Measurements from ENCODE around the gene ZNF148.

The ZNF148 gene

DNA sequence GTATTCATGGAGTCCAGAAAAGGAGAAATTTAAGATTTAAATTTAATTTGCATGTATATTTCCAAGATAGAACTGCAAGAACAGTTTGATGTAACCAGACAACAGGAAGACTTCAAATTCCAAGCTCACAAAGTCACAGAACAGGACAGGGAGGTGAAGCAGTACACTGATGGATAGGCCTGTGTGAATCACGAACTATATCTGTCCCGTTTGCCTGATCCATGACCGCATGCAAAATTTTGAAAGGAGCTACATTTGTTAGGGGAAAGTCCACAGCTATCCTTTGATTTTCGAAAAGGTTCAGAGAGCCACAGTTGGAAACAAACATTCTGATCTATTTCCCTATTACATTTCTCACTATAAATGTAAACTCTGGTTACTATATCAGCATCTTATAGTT, 83.1 kb downstream of the ZNF148 start:
- Histone ChIP-seq H3K9me2 (replicated peaks; ENCODE audit: insufficient read depth, low read length) (no peaks in the 10 kb centered on the region), H3K9ac (ENCODE audit: low read length) (no peak overlapping the region), H3K4me1 (ENCODE audit: low read length) (no peaks in the 10 kb centered on the region), H2AFZ (ENCODE audit: low read length) (no peak overlapping the region), H3K27ac (ENCODE audit: low read length) (no peak overlapping the region), H4K20me1 (ENCODE audit: insufficient read depth, low read length) (no peaks in the 10 kb centered on the region), H3K4me2 (ENCODE audit: low read depth, low read length) (no peak overlapping the region), H3K4me3 (ENCODE audit: low read length) (no peak overlapping the region), H3K9me3 (replicated peaks; ENCODE audit: insufficient read depth, low read length) (no peaks in the 10 kb centered on the region), H3K36me3 (replicated peaks; ENCODE audit: insufficient read depth, low read length) (no peaks in the 10 kb centered on the region), H3F3A (ENCODE audit: insufficient read depth, low read length) (no peaks in the 10 kb centered on the region), H3K79me2 (ENCODE audit: low read length) (no peaks in the 10 kb centered on the region; the same call in 1 of the 2 replicates), H3K27me3 (replicated peaks; ENCODE audit: insufficient read depth, low read length) (no peaks in the 10 kb centered on the region)
- TF ChIP-seq EZH2 (optimal IDR thresholded peaks at IDR 0.05; ENCODE audit: low read depth, low read length) (no peak), EZH2phosphoT487 (IDR thresholded peaks at IDR 0.05; ENCODE audit: low read length) (no peak)
- TF ChIP-seq, protein P1, sequence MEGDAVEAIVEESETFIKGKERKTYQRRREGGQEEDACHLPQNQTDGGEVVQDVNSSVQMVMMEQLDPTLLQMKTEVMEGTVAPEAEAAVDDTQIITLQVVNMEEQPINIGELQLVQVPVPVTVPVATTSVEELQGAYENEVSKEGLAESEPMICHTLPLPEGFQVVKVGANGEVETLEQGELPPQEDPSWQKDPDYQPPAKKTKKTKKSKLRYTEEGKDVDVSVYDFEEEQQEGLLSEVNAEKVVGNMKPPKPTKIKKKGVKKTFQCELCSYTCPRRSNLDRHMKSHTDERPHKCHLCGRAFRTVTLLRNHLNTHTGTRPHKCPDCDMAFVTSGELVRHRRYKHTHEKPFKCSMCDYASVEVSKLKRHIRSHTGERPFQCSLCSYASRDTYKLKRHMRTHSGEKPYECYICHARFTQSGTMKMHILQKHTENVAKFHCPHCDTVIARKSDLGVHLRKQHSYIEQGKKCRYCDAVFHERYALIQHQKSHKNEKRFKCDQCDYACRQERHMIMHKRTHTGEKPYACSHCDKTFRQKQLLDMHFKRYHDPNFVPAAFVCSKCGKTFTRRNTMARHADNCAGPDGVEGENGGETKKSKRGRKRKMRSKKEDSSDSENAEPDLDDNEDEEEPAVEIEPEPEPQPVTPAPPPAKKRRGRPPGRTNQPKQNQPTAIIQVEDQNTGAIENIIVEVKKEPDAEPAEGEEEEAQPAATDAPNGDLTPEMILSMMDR (IDR thresholded peaks at IDR 0.05; ENCODE audit: low read length) = no peak
- DNase-seq = no peak

DNA sequence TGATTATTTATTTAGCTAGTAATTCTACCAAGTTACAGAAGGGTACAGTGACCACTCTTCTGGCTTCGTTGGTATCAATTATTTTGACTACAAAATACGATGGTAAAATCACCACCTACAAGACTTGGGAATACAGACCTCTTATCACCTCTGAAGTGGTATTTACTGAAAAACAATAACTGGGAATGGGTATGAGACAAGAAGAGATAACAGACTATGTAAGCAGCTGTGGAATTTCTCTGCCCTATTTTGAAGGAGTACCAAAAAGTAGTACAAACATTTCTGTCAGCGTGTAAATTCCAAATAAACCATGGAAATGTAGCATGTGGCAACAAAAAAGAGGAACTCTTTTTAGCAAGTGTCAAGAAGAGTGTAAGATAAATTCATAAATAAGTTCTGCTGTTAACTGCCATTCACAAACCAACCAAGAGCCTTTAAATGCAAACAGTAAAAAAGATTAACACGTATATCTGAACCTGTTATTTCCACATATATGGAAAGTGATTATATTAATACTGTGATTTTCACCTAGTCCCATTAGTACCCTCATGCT, 85.6 kb downstream of the ZNF148 start:
- H3K4me1 ChIP-seq (ENCODE audit: low read length) = no peaks in the 10 kb centered on the region
- no peaks in the 10 kb centered on the region; the same call in 1 of the 2 replicates for H3K79me2 ChIP-seq (ENCODE audit: low read length)
- H3F3A ChIP-seq (ENCODE audit: insufficient read depth, low read length) = no peaks in the 10 kb centered on the region
- H3K27me3 ChIP-seq (replicated peaks; ENCODE audit: insufficient read depth, low read length) = no peaks in the 10 kb centered on the region
- no peaks in the 10 kb centered on the region for H3K36me3 ChIP-seq (replicated peaks; ENCODE audit: insufficient read depth, low read length)
- H3K9me2 ChIP-seq (replicated peaks; ENCODE audit: insufficient read depth, low read length) = no peaks in the 10 kb centered on the region
- no peaks in the 10 kb centered on the region for H3K9me3 ChIP-seq (replicated peaks; ENCODE audit: insufficient read depth, low read length)
- no peak for DNase-seq
- no peak overlapping the region for H3K4me2 ChIP-seq (ENCODE audit: low read depth, low read length)
- no peak overlapping the region for H3K27ac ChIP-seq (ENCODE audit: low read length)
- H2AFZ ChIP-seq (ENCODE audit: low read length) = no peak overlapping the region
- H3K4me3 ChIP-seq (ENCODE audit: low read length) = no peak overlapping the region
- TF ChIP-seq, protein P1 (IDR thresholded peaks at IDR 0.05; ENCODE audit: low read length) = no peak
- no peak for TF ChIP-seq EZH2 (optimal IDR thresholded peaks at IDR 0.05; ENCODE audit: low read depth, low read length)
- no peak for TF ChIP-seq EZH2phosphoT487 (IDR thresholded peaks at IDR 0.05; ENCODE audit: low read length)
- no peak overlapping the region for H3K9ac ChIP-seq (ENCODE audit: low read length)
- no peaks in the 10 kb centered on the region for H4K20me1 ChIP-seq (ENCODE audit: insufficient read depth, low read length)

DNA sequence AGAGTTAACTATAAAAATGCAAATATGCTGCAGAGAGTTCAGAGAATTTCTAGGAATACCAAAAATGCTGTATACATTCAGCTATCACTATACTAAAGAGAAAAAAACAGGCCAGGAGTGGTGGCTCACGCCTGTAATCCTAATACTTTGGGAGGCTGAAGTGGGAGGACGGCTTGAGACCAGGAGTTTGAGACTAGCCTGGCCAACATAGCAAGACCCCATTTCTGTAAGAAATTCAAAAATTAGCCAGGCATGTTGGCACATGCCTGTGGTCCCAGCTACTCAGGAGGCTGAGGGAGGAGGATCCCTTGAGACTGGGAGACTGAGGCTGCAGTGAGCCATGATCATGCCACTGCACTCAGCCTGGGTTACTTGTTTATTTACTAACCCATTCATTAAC, 87.9 kb downstream of the ZNF148 start:
- Histone ChIP-seq H2AFZ (ENCODE audit: low read length) (no peak overlapping the region), H3K4me2 (ENCODE audit: low read depth, low read length) (no peak overlapping the region), H4K20me1 (ENCODE audit: insufficient read depth, low read length) (no peaks in the 10 kb centered on the region), H3K9ac (ENCODE audit: low read length) (no peak overlapping the region), H3K4me1 (ENCODE audit: low read length) (no peaks in the 10 kb centered on the region), H3K4me3 (ENCODE audit: low read length) (no peak overlapping the region), H3K36me3 (replicated peaks; ENCODE audit: insufficient read depth, low read length) (no peaks in the 10 kb centered on the region), H3K9me3 (replicated peaks; ENCODE audit: insufficient read depth, low read length) (no peaks in the 10 kb centered on the region), H3F3A (ENCODE audit: insufficient read depth, low read length) (no peaks in the 10 kb centered on the region), H3K9me2 (replicated peaks; ENCODE audit: insufficient read depth, low read length) (no peaks in the 10 kb centered on the region), H3K27ac (ENCODE audit: low read length) (no peak overlapping the region), H3K27me3 (replicated peaks; ENCODE audit: insufficient read depth, low read length) (no peaks in the 10 kb centered on the region), H3K79me2 (ENCODE audit: low read length) (no peaks in the 10 kb centered on the region)
- no peak for DNase-seq
- TF ChIP-seq EZH2phosphoT487 (IDR thresholded peaks at IDR 0.05; ENCODE audit: low read length) = no peak
- TF ChIP-seq, protein P1 (IDR thresholded peaks at IDR 0.05; ENCODE audit: low read length) = no peak
- TF ChIP-seq EZH2 (optimal IDR thresholded peaks at IDR 0.05; ENCODE audit: low read depth, low read length) = no peak
